DND-41 (cell line): Measurements from ENCODE around the gene CLDN6.

Source experiments
- ATAC-seq: fragments of 200-7000 bp; cut with Tn5 transposase; 3 replicates; pipeline ENCODE4 v1.9.1; 2021; ENCODE audit warnings: low read depth; ENCODE audit not compliant: insufficient read depth
- DNase-seq: peaks from one replicate; pipeline ENCODE4 v3.0.0-alpha.2; 2020
- H2AFZ ChIP-seq: 2 replicates; pipeline ENCODE4 v1.6.0; 2012; ENCODE audit warnings: low read depth, low read length
- H3K27ac ChIP-seq: 2 replicates; pipeline ENCODE4 v1.5.1; 2012; ENCODE audit warnings: low read length, inconsistent platforms
- H3K27me3 ChIP-seq: fragments of 200-600 bp; sonication (generic); 2 replicates; pipeline ENCODE4 v1.6.0; 2012; ENCODE audit warnings: low read length, mild to moderate bottlenecking, inconsistent platforms; ENCODE audit not compliant: insufficient read depth, poor library complexity
- H3K36me3 ChIP-seq: 2 replicates; pipeline ENCODE4 v1.5.1; 2012; ENCODE audit warnings: low read length, inconsistent platforms; ENCODE audit not compliant: insufficient read depth
- H3K4me1 ChIP-seq: 2 replicates; pipeline ENCODE4 v1.5.1; 2012; ENCODE audit warnings: mild to moderate bottlenecking, low read length; ENCODE audit not compliant: insufficient read depth
- H3K4me2 ChIP-seq: 2 replicates; pipeline ENCODE4 v1.6.0; 2012; ENCODE audit warnings: mild to moderate bottlenecking, moderate library complexity, low read length, inconsistent platforms; ENCODE audit not compliant: insufficient read depth
- H3K4me3 ChIP-seq, 2 experiments: fragments of 200-600 bp in 1 of 2; shearing (Covaris generic) in 1 of 2; 2 replicates each; pipeline ENCODE4 v1.5.1; 2012 to 2016; ENCODE audit warnings: inconsistent platforms in 2 of 2, low read length in 2 of 2, mild to moderate bottlenecking in 2 of 2, low read depth in 1 of 2, moderate library complexity in 1 of 2
- H3K79me2 ChIP-seq: 2 replicates; pipeline ENCODE4 v1.6.0; 2012; ENCODE audit warnings: low read length, inconsistent platforms; ENCODE audit not compliant: insufficient read depth
- H3K9ac ChIP-seq: 2 replicates; pipeline ENCODE4 v1.6.0; 2012; ENCODE audit warnings: low read depth, mild to moderate bottlenecking, inconsistent platforms, low read length, moderate library complexity
- H3K9me3 ChIP-seq: 2 replicates; pipeline ENCODE4 v1.5.1; 2012; ENCODE audit warnings: low read length, moderate library complexity, mild to moderate bottlenecking, inconsistent platforms; ENCODE audit not compliant: insufficient read depth, severe bottlenecking
- H4K20me1 ChIP-seq: 2 replicates; pipeline ENCODE4 v1.6.0; 2012; ENCODE audit warnings: low read length; ENCODE audit not compliant: insufficient read depth
- EZH2 ChIP-seq: IDR thresholded peaks from 3 replicates; pipeline ENCODE4 v1.6.1; 2012; ENCODE audit warnings: borderline replicate concordance, low read depth, mild to moderate bottlenecking, moderate library complexity, low read length, inconsistent platforms; ENCODE audit not compliant: severe bottlenecking
- TF ChIP-seq, protein P1 (sequence below): IDR thresholded peaks from 2 replicates; pipeline ENCODE4 v1.5.1; 2012; ENCODE audit warnings: borderline replicate concordance, low read length, moderate library complexity, mild to moderate bottlenecking; ENCODE audit not compliant: poor library complexity, severe bottlenecking; ENCODE audit errors: extremely low read depth

Gene CLDN6

DNA sequence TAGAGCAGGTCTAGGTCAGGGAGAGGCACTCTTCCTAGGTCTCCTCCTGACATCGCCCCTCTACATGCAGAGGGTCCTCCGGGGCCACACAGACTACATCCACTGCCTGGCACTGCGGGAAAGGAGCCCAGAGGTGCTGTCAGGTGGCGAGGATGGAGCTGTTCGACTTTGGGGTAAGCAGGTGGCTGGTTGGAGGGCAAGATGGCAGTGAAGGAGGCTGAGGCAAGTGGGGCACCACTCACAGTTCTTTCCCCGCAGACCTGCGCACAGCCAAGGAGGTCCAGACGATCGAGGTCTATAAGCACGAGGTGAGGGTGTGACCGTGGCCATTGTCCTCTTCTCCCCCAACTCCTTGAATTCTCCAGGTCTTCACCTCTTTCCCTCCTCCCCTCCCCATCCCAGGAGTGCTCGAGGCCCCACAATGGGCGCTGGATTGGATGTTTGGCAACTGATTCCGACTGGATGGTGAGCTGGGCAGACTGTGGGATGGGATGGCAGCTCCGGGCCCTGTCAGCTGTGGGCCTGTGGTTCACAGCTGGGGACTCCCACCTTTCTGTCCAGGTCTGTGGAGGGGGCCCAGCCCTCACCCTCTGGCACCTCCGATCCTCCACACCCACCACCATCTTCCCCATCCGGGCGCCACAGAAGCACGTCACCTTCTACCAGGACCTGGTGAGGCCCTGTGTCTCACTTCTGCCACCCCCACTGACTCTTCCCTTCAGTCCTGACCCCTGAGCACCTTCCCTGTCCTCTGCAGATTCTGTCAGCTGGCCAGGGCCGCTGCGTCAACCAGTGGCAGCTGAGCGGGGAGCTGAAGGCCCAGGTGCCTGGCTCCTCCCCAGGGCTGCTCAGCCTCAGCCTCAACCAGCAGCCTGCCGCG, 8.9 kb upstream of the CLDN6 start:
- Histone ChIP-seq H3K27ac (no peak overlapping the region), H3K79me2 (peaks cover 12% of the 10 kb centered on the region), H3K4me2 (no peak overlapping the region), H3K9ac (no peak overlapping the region), H3K4me3 (no peak overlapping the region), H3K27me3 (no peaks in the 10 kb centered on the region), H3K4me1 (peaks cover 38% of the 10 kb centered on the region), H3K36me3 (peaks cover 22% of the 10 kb centered on the region), H2AFZ (no peak overlapping the region), H3K9me3 (no peaks in the 10 kb centered on the region), H4K20me1 (peaks cover 25% of the 10 kb centered on the region)
- no peak for ATAC-seq
- DNase-seq: no peak
- TF ChIP-seq, protein P1, sequence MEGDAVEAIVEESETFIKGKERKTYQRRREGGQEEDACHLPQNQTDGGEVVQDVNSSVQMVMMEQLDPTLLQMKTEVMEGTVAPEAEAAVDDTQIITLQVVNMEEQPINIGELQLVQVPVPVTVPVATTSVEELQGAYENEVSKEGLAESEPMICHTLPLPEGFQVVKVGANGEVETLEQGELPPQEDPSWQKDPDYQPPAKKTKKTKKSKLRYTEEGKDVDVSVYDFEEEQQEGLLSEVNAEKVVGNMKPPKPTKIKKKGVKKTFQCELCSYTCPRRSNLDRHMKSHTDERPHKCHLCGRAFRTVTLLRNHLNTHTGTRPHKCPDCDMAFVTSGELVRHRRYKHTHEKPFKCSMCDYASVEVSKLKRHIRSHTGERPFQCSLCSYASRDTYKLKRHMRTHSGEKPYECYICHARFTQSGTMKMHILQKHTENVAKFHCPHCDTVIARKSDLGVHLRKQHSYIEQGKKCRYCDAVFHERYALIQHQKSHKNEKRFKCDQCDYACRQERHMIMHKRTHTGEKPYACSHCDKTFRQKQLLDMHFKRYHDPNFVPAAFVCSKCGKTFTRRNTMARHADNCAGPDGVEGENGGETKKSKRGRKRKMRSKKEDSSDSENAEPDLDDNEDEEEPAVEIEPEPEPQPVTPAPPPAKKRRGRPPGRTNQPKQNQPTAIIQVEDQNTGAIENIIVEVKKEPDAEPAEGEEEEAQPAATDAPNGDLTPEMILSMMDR: no peak
- TF ChIP-seq EZH2: no peak

DNA sequence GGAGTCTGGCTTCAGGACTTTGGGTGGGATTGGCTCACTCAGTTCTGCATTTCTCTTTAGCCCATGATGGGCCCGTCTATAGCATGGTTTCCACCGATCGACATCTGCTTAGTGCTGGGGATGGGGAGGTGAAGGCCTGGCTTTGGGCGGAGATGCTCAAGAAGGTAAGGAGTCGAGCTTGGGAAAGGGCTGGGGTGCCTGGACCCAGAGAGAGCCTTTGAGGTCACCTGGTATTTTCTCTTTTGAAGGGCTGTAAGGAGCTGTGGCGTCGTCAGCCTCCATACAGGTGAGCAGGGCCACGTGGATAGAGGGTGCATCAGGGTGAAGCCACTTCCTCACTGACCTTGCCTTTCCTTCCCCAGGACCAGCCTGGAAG, 8.0 kb upstream of the CLDN6 start:
- no peak for ATAC-seq
- peaks cover 30% of the 10 kb centered on the region for H4K20me1 ChIP-seq
- no peak overlapping the region for H3K4me3 ChIP-seq
- no peaks in the 10 kb centered on the region for H3K27me3 ChIP-seq
- H3K4me2 ChIP-seq: no peak overlapping the region
- H3K4me1 ChIP-seq: peaks cover 46% of the 10 kb centered on the region
- no peak overlapping the region for H2AFZ ChIP-seq
- H3K36me3 ChIP-seq: peaks cover 22% of the 10 kb centered on the region
- no peaks in the 10 kb centered on the region for H3K9me3 ChIP-seq
- DNase-seq: no peak
- TF ChIP-seq, protein P1: no peak
- TF ChIP-seq EZH2: no peak
- H3K27ac ChIP-seq: no peak overlapping the region
- H3K79me2 ChIP-seq: peaks cover 12% of the 10 kb centered on the region
- no peak overlapping the region for H3K9ac ChIP-seq

DNA sequence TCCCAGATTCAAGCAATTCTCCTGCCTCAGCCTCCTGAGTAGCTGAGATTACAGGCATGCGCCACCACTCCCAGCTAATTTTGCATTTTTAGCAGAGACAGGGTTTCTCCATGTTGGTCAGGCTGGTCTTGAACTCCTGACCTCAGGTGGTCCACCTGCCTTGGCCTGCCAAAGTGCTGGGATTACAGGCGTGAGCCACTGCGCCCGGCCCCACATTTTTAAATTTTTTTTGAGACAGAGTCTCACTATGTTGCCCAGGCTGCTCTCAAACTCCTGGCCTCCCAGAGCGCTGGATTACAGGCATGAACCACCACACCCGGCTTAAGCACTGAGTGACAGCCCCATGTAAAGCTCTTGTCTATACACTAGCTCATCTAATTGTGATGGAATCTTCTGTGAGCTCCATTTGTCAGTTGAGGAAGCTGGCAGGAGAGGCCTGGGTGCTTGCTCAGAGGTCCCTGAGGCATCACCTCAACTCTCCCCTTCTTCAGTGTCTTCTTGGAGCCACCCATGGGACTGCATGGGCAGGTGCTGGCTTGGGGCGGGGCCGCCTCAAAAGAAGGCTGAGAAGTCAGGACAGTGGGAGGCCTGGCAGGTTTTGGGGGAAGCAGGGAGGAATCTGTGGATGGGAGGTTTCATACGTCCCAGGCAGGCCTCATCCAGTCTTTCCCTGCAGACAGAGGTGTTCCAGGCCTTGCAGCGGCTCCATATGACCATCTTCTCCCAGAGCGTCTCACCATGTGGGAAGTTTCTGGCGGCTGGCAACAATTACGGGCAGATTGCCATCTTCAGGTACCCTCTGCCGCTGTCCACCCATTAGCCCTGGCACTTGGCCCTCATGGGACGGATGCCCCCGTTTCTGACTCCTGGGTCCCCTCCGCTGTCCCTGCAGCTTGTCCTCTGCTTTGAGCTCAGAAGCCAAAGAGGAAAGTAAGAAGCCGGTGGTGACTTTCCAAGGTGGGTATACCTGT, 7.3 kb upstream of the CLDN6 start:
- peaks cover 53% of the 10 kb centered on the region for H3K4me1 ChIP-seq

More for the DNA sequence above, 7.3 kb upstream of the CLDN6 start:
- DNase-seq (no peak), ATAC-seq (no peak)
- H3K36me3 ChIP-seq: peaks cover 22% of the 10 kb centered on the region
- no peak overlapping the region; the same call in 1 of the 2 replicates for H3K9ac ChIP-seq
- H3K27ac ChIP-seq: no peak overlapping the region
- peaks cover 12% of the 10 kb centered on the region for H3K79me2 ChIP-seq
- no peak overlapping the region for H2AFZ ChIP-seq
- peak overlapping the region; percentile 81 for H3K4me2 ChIP-seq
- H3K4me3 ChIP-seq: peak overlapping the region in 1 of 2 experiments; percentile 67; a peak in 2 of 4 replicates
- H4K20me1 ChIP-seq: peaks cover 30% of the 10 kb centered on the region
- no peaks in the 10 kb centered on the region for H3K9me3 ChIP-seq
- TF ChIP-seq, protein P1: no peak
- no peak for TF ChIP-seq EZH2
- no peaks in the 10 kb centered on the region for H3K27me3 ChIP-seq
